ENCODE measurements around the gene TPRX1.

TPRX1 gene

GRCh38 chr19:47786566-47786965 is 17.8 kb downstream of the TPRX1 start:
- Histone ChIP-seq H3K36me3 (ENCODE audit: control insufficient read depth, low read length) (no peaks in the 10 kb centered on the region), H3K27ac (ENCODE audit: low read depth, low read length) (no peak overlapping the region), H3K79me2 (ENCODE audit: control insufficient read depth, low read length) (no peaks in the 10 kb centered on the region), H3F3A (ENCODE audit: control insufficient read depth, insufficient read depth) (no peaks in the 10 kb centered on the region), H3K9me3 (ENCODE audit: control insufficient read depth, insufficient read depth, low read length) (no peaks in the 10 kb centered on the region), H3K4me3 (ENCODE audit: low read length) (no peak overlapping the region), H3K4me1 (ENCODE audit: control insufficient read depth, low read length) (no peaks in the 10 kb centered on the region), H3K27me3 (ENCODE audit: control insufficient read depth, low read length) (no peaks in the 10 kb centered on the region), H4K20me1 (ENCODE audit: control insufficient read depth, insufficient read depth, low read depth, low read length) (no peaks in the 10 kb centered on the region), H3K9me2 (replicated peaks; ENCODE audit: control insufficient read depth, low read length) (no peaks in the 10 kb centered on the region), H3K4me2 (ENCODE audit: low read length) (no peak overlapping the region)
- TF ChIP-seq EZH2phosphoT487 (IDR thresholded peaks at IDR 0.05; ENCODE audit: borderline replicate concordance, low read length) (no peak), CTCF (IDR thresholded peaks at IDR 0.05; ENCODE audit: low read depth, low read length, poor library complexity, severe bottlenecking) (no peak)

- Histone ChIP-seq H3K9me2 (replicated peaks; ENCODE audit: control insufficient read depth, low read length) (no peaks in the 10 kb centered on the region), H3K36me3 (ENCODE audit: control insufficient read depth, low read length) (no peaks in the 10 kb centered on the region), H3K4me2 (ENCODE audit: low read length) (no peak overlapping the region), H4K20me1 (ENCODE audit: control insufficient read depth, insufficient read depth, low read depth, low read length) (no peaks in the 10 kb centered on the region), H3K27me3 (ENCODE audit: control insufficient read depth, low read length) (peaks cover 7% of the 10 kb centered on the region), H3K9me3 (ENCODE audit: control insufficient read depth, insufficient read depth, low read length) (no peaks in the 10 kb centered on the region), H3K27ac (ENCODE audit: low read depth, low read length) (no peak overlapping the region), H3K4me1 (ENCODE audit: control insufficient read depth, low read length) (peaks cover 14% of the 10 kb centered on the region; the same call in 1 of the 2 replicates), H3K4me3 (ENCODE audit: low read length) (no peak overlapping the region), H3K79me2 (ENCODE audit: control insufficient read depth, low read length) (no peaks in the 10 kb centered on the region), H3F3A (ENCODE audit: control insufficient read depth, insufficient read depth) (no peaks in the 10 kb centered on the region)
- TF ChIP-seq CTCF (IDR thresholded peaks at IDR 0.05; ENCODE audit: low read depth, low read length, poor library complexity, severe bottlenecking) (no peak), EZH2phosphoT487 (IDR thresholded peaks at IDR 0.05; ENCODE audit: borderline replicate concordance, low read length) (no peak)
These were observed 22.6 kb downstream of the TPRX1 start for GRCh38 chr19:47781590-47782262.

- H3K27me3 ChIP-seq (ENCODE audit: control insufficient read depth, low read length) = peaks cover 7% of the 10 kb centered on the region
- H3K4me2 ChIP-seq (ENCODE audit: low read length) = no peak overlapping the region
- H3K9me2 ChIP-seq (replicated peaks; ENCODE audit: control insufficient read depth, low read length) = no peaks in the 10 kb centered on the region
- no peaks in the 10 kb centered on the region for H3K79me2 ChIP-seq (ENCODE audit: control insufficient read depth, low read length)
- no peak overlapping the region for H3K27ac ChIP-seq (ENCODE audit: low read depth, low read length)
- H4K20me1 ChIP-seq (ENCODE audit: control insufficient read depth, insufficient read depth, low read depth, low read length) = no peaks in the 10 kb centered on the region
- peaks cover 14% of the 10 kb centered on the region; the same call in 1 of the 2 replicates for H3K4me1 ChIP-seq (ENCODE audit: control insufficient read depth, low read length)
- H3K9me3 ChIP-seq (ENCODE audit: control insufficient read depth, insufficient read depth, low read length) = no peaks in the 10 kb centered on the region
- H3K36me3 ChIP-seq (ENCODE audit: control insufficient read depth, low read length) = no peaks in the 10 kb centered on the region
- no peak for TF ChIP-seq EZH2phosphoT487 (IDR thresholded peaks at IDR 0.05; ENCODE audit: borderline replicate concordance, low read length)
- TF ChIP-seq CTCF (IDR thresholded peaks at IDR 0.05; ENCODE audit: low read depth, low read length, poor library complexity, severe bottlenecking) = no peak
- no peaks in the 10 kb centered on the region; the same call in 1 of the 2 replicates for H3F3A ChIP-seq (ENCODE audit: control insufficient read depth, insufficient read depth)
- no peak overlapping the region for H3K4me3 ChIP-seq (ENCODE audit: low read length)
These were observed 24.2 kb downstream of the TPRX1 start for GRCh38 chr19:47780215-47780551.

All from DOHH2 (cell line).